DMS114 treated with DMSO at 0.1 percent for 48 hours (cell line): Measurements from ENCODE around the gene HOXA1.

Experiments
- DNase-seq: peaks from one replicate; lab custom pipeline; 2025; ENCODE audit not compliant: unreplicated experiment; lab: John Stamatoyannopoulos, UW

Gene HOXA1

GRCh38 chr7:27116962-27117886 is 21.4 kb upstream of the HOXA1 start:
- DNase-seq, result no peak

DNA sequence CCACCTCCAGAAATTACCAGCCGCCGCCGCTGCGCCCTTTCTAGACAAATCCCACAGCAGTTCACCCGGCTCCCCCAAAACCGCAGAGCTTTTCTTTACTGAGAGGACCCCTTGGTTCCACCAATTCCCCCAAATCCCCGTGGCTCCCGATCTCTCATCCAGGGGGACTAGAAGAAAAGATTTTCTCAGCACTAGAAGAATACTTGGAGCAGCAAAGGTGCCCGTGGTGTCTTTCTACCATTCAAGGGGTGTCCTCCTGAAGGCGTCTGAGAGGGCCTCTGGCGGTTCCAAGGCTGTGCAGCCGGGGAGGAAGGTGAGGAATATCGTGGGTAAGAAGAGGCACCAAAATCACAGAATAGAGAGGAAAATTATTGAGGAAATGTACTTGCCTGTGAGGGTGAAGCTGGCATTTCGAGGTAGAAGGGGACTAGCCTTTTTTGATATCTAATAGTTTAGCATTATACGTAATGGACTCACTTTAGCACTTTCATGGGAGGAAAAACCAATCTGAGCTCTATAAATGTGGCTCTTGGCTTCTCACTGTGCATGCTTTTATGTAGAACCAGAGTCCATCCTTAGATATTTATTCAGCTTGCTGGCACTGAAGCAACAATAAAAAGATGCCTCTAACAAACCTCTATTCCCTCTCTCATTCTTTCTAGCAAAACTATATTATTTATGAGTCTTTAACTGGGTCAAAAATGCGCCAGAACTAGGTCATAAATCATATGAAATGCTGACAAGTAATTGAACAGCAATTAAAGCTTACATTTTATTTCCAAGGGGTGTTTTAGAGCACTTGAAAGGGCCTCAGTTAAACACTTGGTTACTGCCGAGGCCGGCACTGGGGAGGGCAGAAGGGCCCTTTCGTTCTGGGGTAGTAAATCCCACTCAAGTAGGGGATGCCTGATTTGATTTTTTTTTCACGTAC is 20.5 kb upstream of the HOXA1 start:
- no peak for DNase-seq

- no peak for DNase-seq
These were observed 19.6 kb upstream of the HOXA1 start for GRCh38 chr7:27115221-27116026.

DNA sequence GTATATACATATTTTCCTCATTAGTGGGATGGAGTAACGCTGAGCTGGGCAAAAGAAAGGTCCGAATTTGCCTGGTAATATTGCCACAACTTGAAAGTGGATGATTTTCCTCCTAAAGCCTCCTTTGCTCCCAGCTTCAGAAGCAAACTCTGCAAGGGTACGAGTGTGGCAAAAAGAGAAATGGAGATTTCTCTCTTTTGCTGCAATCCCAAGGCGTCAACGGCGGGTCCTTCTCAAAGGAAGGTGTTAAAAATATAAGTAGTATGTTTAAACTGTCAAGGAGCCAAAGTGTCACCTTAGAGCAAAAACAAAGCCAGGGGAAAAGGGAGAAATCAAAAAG is 19.1 kb upstream of the HOXA1 start:
- no peak for DNase-seq

DNA sequence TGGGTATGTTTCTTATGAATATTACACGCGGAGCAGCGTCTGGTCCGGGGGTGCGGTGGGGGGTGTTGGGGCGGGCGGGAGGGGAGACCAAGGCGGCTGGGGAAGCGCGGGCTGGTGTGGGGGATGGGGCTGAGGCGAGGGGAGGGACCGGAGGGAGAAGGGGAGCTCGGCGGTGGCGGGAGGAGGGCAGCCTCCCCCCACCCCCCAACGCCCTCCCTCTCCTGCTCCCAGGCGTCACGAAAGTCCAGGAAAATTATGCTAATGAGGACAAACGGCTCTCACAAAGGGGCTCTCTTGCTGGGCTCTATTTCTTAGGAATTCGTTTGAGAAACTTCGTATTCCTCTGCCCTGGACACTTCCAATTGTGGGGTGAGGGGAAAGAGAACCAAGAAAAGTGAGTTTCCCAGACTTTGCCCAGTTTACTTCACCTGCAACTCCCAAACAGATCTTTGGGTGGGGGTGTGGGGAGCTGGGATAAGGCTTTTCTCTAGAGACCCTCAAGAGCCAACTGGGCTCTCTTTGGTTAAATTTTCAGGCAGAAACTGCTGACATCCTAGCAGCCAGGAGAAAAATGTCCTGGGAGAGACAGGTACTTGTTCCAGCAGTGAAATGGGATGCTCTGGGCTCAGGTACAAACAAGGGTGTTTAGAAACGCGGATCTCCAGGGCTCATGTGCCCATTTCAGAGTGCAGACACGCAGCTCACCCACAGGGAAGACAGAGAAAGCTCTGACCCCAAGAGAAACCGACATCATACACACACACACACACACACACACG is 18.4 kb upstream of the HOXA1 start:
- no peak for DNase-seq

DNA sequence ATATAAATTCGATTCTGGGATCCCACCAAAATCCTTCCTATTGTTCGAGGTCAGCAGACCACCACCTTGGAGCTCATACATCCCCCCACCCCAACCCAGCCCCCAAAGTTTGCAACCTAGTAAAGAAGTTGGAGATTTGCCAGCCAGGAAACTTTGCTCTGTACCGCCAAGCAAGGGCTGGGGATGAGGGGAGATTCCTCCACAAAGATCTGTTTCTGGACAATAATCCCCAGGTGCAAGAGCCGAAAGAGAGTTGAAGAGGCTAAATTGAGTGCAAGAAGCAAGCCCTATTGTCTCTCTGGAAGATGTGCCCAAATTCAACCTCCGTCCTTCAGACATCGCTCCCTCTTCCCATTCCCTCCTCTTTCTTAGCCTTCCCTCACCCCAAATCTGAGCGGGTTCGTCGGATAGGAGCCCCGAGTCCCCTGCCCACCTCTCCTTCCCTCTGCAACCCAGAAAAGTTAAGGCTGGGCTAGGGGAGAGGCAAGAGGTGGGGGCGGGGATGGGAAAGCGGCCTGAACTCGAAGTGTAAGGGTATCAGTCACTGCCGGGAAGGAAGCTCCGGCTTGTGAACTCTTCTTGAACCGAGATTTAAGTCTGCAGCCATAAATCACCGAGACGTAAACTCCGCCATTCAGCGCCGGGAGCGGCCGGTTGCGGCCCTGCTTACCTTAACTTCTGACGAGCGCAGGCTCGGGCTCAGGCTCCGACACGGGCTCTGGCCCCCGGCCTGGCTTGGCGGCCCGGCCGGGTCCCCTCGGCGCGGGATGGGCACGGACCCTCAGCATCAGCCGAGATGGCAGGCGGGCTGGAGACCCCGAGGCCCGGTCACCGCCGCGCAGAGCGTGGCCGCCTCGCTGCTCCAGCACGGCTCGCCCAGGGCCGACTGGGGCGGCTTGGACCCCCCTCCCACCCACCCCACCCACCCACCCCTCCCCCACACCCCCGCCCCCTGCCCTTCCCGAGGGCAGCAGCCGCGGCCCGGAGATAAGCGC is 17.5 kb upstream of the HOXA1 start:
- DNase-seq, result no peak

- no peak for DNase-seq
These were observed 16.6 kb upstream of the HOXA1 start for GRCh38 chr7:27112361-27112760.

- no peak for DNase-seq
These were observed 16.0 kb upstream of the HOXA1 start for GRCh38 chr7:27111751-27112277.

DNA sequence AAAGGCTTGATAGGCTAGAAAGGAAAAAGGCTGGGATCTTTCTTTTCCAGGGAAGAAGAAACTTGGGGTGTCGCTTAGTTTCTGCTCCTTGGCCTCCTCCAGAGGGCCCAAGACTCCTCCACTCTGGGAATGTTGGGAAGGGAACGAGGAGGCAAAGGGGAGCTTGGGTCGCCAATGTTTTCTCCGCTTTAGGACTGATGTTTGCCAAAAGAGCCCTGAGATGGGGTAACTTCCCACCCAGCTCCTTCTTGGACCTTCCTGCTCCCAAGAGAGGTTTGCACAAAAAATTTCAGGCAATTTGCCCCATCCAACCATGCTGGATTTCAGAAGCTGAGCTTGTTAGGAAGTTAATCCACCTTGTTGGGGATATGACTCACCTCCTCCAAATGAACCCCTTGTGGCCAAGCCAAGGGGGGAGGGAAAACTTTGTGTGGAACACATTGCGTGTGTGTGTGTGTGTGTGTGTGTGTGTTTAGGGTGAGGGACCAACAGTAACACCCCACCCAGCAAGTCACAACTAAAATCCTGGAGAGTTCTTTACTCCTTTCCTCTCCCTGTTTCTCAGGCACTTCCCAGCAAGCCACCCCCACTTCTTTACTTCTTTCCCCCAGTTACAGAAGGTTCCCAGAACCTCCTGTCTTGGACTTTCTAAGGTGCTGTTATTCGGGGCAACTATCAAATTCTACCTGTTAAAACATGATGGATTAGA is 15.4 kb upstream of the HOXA1 start:
- DNase-seq, result no peak

DNA sequence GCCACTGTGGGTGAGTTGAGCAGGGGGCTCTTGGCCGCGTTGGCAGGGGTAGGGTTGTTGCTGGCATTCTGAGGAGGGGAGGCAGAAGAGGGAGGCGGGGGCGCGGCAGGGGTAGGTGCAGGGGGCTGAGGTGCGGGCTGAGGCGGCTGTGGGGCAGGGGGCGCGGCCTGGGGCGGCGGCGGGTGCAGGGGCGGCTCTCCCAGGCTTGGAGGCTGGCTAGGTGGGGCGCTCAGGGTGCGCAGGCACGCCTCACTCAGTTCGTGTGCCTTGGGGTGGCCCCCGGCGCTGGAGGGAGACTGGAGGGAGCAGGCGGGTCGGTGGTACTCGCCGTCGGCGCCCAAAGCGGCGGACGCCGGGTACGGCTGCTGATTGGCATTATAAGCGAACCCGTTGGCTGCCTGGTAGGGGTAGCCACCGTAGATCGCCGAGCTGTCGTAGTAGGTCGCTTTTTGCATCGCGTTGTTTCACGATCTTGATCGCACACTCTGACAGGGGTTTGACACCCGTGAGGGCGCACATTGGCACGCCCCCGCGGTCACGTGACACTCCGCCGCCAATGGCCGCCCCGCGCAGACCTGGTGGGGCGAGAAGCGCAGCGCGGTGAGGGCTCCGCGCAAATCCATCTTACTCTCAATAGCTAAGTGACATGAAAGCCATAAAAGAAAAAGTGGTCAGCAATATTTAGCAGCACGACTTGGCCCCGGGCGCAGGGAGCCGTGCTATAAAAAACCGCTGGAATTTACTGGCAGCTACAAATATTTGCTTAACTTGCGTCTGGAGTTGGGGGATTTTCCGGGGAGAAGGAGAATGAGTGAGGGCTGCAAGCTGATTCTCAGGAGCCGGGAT is 14.6 kb upstream of the HOXA1 start:
- DNase-seq, result no peak

DNA sequence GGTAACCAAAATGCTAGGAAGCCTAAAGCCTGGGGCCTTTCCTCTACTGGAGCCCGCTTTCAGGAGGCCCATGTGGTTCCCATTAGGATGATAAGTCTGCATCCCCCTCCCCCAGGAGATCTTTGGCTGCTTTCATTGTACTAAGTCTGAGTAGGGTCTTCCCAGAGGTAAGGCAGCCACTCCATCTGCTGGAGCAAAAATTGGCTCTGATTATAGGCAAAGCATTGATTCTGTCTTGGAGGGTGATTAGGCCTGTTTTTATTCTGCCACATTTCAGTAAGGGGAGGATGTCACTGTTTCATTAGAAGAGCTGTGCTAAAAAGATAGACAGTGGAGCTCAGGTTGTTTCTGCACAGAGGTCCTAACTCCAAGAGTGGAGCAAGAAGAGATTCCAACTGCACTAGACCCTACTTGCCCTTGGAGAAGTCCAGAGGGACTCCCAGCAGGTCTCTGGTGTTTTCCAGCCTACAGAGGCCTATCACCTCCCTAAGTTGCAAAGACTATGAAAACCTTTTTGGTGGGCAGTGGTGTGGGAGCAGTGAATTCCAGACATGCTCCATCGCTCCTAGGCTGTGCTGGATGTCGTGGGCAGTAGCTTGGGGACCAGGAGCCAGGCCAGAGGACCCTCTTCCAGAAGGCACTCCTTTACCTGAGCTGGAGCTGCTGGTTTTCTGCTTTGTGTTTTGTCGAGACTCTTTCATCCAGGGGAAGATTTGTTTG is 13.8 kb upstream of the HOXA1 start:
- DNase-seq, result no peak

DNA sequence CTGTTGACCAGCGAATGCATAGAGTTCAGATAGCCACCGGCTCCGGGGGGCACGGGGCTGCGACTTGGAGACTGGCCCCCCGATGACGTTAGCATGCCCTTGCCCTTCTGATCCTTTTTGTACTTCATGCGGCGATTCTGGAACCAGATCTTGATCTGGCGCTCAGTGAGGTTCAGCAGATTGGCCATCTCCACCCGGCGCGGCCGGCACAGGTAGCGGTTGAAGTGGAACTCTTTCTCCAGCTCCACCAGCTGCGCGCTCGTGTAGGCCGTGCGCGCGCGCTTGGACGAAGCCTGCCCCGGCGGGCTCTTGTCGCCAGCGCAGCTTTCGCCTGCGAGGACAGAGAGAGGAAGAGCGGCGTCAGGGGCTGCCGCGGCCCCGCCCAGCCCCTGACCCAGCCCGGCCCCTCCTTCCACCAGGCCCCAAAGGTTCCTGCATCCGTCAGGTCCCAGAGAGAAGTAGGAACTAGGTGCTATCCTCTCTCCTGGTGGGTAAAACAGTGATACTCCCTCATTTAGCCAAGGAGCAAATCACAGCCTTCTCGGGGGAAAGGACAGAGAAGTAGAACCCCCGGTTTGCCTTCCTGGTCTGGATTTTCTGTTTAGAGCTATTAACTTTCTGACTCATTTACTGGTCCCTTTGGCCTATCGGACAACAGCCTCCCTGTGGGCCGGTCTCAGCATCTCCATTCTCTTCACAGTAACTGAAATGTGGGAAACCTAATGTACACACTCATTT is 12.8 kb upstream of the HOXA1 start:
- DNase-seq, result no peak

DNA sequence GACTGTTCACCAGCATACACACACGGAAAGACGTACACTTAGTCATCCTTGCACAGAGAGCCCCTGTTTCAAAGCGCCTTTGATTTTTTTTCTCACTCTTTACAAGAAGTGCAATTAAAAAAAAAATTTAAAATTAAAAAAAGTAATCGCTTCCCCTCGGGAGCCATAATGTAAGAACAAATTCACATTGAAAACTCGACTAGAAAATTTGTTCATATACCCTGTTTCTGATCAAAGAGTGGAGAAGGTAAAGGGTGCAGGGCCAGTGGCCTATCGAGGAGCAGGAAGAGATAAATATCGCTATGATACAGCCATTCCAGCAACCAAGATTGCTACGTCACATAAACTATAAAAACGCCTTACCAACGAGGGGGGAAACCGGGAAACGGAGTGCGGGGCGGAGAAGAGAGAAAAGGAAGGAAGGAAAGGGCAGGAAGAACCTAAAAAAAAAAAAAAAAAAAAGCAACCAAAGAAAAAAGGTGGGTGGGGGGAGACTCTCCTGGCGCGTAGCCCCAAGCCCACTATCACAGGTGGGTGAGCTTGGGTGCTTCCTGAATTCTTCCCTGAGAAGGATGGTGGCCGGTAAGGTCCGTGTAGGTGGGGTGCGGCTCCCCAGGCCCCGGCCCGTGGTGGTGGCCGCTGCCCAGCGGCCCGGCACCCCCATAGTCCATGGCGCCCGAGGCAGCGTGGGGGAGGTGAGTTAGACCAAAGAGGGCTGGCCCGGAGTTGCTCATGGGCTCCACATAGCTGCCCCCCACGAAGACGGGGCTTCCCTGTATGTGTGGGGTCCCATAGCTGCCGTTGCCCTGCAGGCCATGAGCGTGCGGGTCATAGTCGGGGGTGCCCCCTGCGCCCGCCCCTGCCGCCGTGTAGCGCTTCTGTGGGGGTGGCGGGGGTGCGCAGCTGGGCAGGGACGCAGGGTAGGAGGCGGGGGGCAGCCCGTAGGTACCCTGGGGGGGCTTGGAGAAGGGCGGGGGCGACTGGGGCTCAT is 11.9 kb upstream of the HOXA1 start:
- DNase-seq, result no peak

GRCh38 chr7:27106901-27107240 is 11.1 kb upstream of the HOXA1 start:
- no peak for DNase-seq
